HL-60 (cell line): Measurements from ENCODE around the gene CHRD.

Experiments
- CTCF ChIP-seq: IDR thresholded peaks from one replicate; pipeline ENCODE4 v1.5.1; 2011; ENCODE audit warnings: low read length, control low read depth, inconsistent platforms; ENCODE audit not compliant: insufficient read depth
- GABPA ChIP-seq: IDR thresholded peaks from 2 replicates; pipeline ENCODE4 v1.6.1; 2012; ENCODE audit warnings: low read depth
- POLR2AphosphoS5 ChIP-seq: IDR thresholded peaks from 2 replicates; pipeline ENCODE4 v1.6.1; 2012; ENCODE audit warnings: low read depth
- REST ChIP-seq: IDR thresholded peaks from 2 replicates; pipeline ENCODE4 v1.6.1; 2012; ENCODE audit warnings: low read depth; ENCODE audit not compliant: insufficient replicate concordance

- TF ChIP-seq CTCF = no peak
- no peak for TF ChIP-seq POLR2AphosphoS5
- TF ChIP-seq GABPA = no peak
- TF ChIP-seq REST = no peak
Measured at GRCh38 chr3:184399410-184399809, 19.6 kb downstream of the CHRD start.
